ENCODE measurements around the gene OR5T3.
"Not testable (repeated sequence)": the region's sequence is repeated elsewhere in the genome, so short reads cannot be mapped to it uniquely, and the experiment has no call there.

OR5T3 gene

GRCh38 chr11:56251954-56252353 lies at the start of gene OR5T3:
TSS of gene OR5T3 (plus strand) at chr11:56252254. CDS start at chr11:56252254, 0 bp downstream.
- no peak for DNase-seq (ENCODE audit: low read depth in 2 of 2, low spot score in 1 of 2)

GRCh38 chr11:56207790-56208189 lies 44.3 kb upstream of the OR5T3 start:
- no peak for DNase-seq (ENCODE audit: low read depth in 2 of 2, low spot score in 1 of 2)

- DNase-seq (ENCODE audit: low read depth in 2 of 2, low spot score in 1 of 2) = no peak
Observed at GRCh38 chr11:56214537-56214936, 37.5 kb upstream of the OR5T3 start.

DNA sequence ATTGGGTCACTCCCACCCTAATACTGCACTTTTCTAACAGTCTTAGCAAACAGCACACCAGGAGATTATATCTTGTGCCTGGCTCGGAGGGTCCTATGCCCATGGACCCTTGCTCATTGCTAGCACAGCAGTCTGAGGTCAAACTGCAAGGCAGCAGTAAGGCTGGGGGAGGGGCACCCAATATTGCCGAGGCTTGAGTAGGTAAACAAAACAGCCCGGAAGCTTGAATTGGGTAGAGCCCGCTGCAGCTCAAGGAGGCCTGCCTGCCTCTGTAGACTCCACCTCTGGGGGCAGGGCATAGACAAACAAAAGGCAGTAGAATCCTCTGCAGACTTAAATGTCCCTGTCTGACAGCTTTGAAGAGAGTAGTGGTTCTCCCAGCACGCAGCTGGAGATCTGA lies 32.3 kb upstream of the OR5T3 start:
- DNase-seq (ENCODE audit: low read depth in 2 of 2, low spot score in 1 of 2) = not testable (repeated sequence)

GRCh38 chr11:56234155-56234554 lies 17.9 kb upstream of the OR5T3 start, which contains the start of gene OR5T2:
TSS of gene OR5T2 (minus strand) at chr11:56234255. CDS start at chr11:56233062, 1,193 bp downstream.
- no peak for DNase-seq (ENCODE audit: low read depth in 2 of 2, low spot score in 1 of 2)

DNA sequence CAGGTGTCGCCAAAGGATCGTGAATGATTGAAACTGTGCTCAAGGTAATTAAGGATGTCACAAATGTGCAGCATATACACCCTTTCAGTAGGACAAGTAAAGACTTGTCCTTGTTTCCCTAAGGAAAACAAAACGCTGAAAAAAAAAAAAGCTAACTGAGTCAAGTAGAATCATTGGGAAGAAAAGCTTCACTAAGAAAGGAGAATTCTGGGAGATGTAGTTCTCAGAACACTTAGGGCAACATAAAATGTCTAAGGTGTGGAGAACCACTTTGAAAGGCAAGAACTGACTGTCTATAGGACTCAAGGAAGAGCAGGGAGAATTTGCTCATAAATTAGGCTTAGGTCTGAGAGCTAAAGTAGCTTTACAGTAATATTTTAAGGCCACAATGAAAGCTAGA lies 19.0 kb downstream of the OR5T3 start:
- DNase-seq (ENCODE audit: low read depth in 2 of 2, low spot score in 1 of 2) = no peak

GRCh38 chr11:56273854-56274253 lies 21.8 kb downstream of the OR5T3 start, which contains the start of gene OR5T1:
TSS of gene OR5T1 (plus strand) at chr11:56274154. CDS start at chr11:56275639, 1,485 bp downstream.
- no peak for DNase-seq (ENCODE audit: low read depth in 2 of 2, low spot score in 1 of 2)

GRCh38 chr11:56292154-56292553 lies 40.1 kb downstream of the OR5T3 start, which contains the start of gene OR8H1:
TSS of gene OR8H1 (minus strand) at chr11:56292254. CDS start at chr11:56291062, 1,192 bp downstream.
- no peak for DNase-seq (ENCODE audit: low read depth in 2 of 2, low spot score in 1 of 2)

DNA sequence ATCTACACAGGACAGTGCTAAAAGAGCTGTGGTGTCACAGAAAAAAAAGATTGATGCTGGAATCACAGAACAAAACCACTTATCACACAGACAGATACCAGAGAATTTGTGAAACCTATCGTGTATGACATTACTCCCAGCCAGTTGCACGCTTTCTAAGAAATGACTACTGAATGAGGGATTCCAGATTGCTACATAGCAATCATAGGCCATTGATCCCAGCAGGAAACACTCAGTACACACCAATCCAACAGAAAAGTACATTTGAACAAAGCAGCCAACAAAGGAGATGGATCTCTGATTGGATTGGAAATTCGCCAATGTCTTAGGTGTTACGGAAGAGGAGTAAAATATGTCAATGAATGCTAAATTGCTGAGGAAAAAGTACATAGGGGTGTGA lies 44.8 kb downstream of the OR5T3 start:
- no peak for DNase-seq (ENCODE audit: low read depth in 2 of 2, low spot score in 1 of 2)
